GM12865 (cell line): ENCODE data around the gene TAGLN3.

Experiments
- DNase-seq: peaks from one replicate; pipeline ENCODE4 v3.0.0; 2010; ENCODE audit warnings: low read depth
- H3K4me3 ChIP-seq: 2 replicates; pipeline ENCODE4 v1.5.1; 2011; ENCODE audit warnings: mild to moderate bottlenecking, low read depth, low read length, control low read depth
- CTCF ChIP-seq: IDR thresholded peaks from 2 replicates; pipeline ENCODE4 v1.5.1; 2011; ENCODE audit warnings: low read length, control low read depth, low read depth, inconsistent platforms; ENCODE audit not compliant: insufficient read depth; ENCODE audit errors: missing control alignments

Gene TAGLN3

GRCh38 chr3:111955876-111956275, 42.8 kb upstream of the TAGLN3 start:
- TF ChIP-seq CTCF, result no peak
- H3K4me3 ChIP-seq, result no peak overlapping the region
- DNase-seq, result no peak

- no peak overlapping the region for H3K4me3 ChIP-seq
- no peak for TF ChIP-seq CTCF
- DNase-seq, result no peak
Measured at GRCh38 chr3:111956449-111956848, 42.3 kb upstream of the TAGLN3 start.

- no peak for TF ChIP-seq CTCF
- no peak overlapping the region for H3K4me3 ChIP-seq
- DNase-seq, result no peak
Measured at GRCh38 chr3:111956995-111957734, 41.6 kb upstream of the TAGLN3 start.

- no peak for TF ChIP-seq CTCF
- DNase-seq, result no peak
- H3K4me3 ChIP-seq, result no peak overlapping the region
Measured at GRCh38 chr3:111961461-111962164, 37.1 kb upstream of the TAGLN3 start.

- H3K4me3 ChIP-seq, result no peak overlapping the region
- TF ChIP-seq CTCF, result no peak
- DNase-seq, result no peak
Measured at GRCh38 chr3:111963424-111963823, 35.3 kb upstream of the TAGLN3 start.

GRCh38 chr3:111965484-111965883, 33.2 kb upstream of the TAGLN3 start:
- H3K4me3 ChIP-seq, result no peak overlapping the region
- TF ChIP-seq CTCF, result no peak
- DNase-seq, result no peak
